Adrenal gland (tissue), 12 donors: Measurements from ENCODE around the gene ZNF521. TPM values are rescaled to one million over a fixed set of nuclear protein-coding genes. Genes with fewer than 3 reads are reported as not detected.

ENCODE experiments used
- DNase-seq, 7 donors: peaks; one replicate each; pipeline ENCODE4 v3.0.0-alpha.2; 2019 to 2020
- H3K27ac ChIP-seq, 5 donors: fragments of 200-600 bp; sonication (generic) in 4 of 5; 1 replicate in 3 of 5; 2 replicates in 2 of 5; pipeline versions ENCODE4 v1.5.1 to v1.8.0; 2016 to 2020; ENCODE audit warnings: mild to moderate bottlenecking in 1 of 5
- H3K27me3 ChIP-seq: fragments of 200-600 bp; 2 replicates; pipeline ENCODE4 v1.8.0; 2021
- H3K36me3 ChIP-seq, 2 donors: fragments of 200-600 bp; replicated peaks in 1 of 2; 1 replicate in 1 of 2; 2 replicates in 1 of 2; pipeline versions ENCODE4 v1.5.1 to v1.8.0; 2018 to 2022
- H3K4me1 ChIP-seq, 2 donors: fragments of 200-600 bp; replicated peaks in 1 of 2; 1 replicate in 1 of 2; 2 replicates in 1 of 2; pipeline versions ENCODE4 v1.5.1 to v1.8.0; 2018 to 2021
- H3K4me3 ChIP-seq, 4 donors: fragments of 200-600 bp; sonication (generic) in 3 of 4; one replicate each; pipeline ENCODE4 v1.5.1; 2016 to 2018
- H3K9me3 ChIP-seq, 3 donors: fragments of 200-600 bp; sonication (generic) in 1 of 3; replicated peaks in 1 of 3; 1 replicate in 2 of 3; 2 replicates in 1 of 3; pipeline versions ENCODE4 v1.5.1 to v1.8.0; 2016 to 2021
- POLR2A ChIP-seq, 2 donors: fragments of 450-650 bp; IDR thresholded peaks; one replicate each; pipeline ENCODE4 v1.6.1; 2017; ENCODE audit warnings: antibody characterized with exemption in 2 of 2, mild to moderate bottlenecking in 2 of 2, moderate library complexity in 1 of 2
- WGBS, 4 donors: extraction: QIAGEN DNeasy Blood & Tissue Kit in 2 of 4; methylation state at CpG; one replicate each; pipeline versions ENCODE4 v1.1.5 to v1.1.7; 2013 to 2017; 5-methylcytosine and 5-hydroxymethylcytosine counted together
- intact Hi-C, 2 donors: fragments of 100-400 bp; cut with DNase I; formaldehyde crosslinking; loops; one replicate each; pipeline versions ENCODE4 v1.14.1 to v1.15.0; 2022 to 2023
- polyA plus RNA-seq, 3 donors: library from polyadenylated mRNA; stranded (reverse); fragments of 200-250 nt in 2 of 3; fragments of 350-450 nt in 1 of 3; fragmentation: Illumina TruSeq in 1 of 3; extraction: RNeasy Lipid Tissue Mini Kit (QIAGEN cat#74804) in 1 of 3; gene quantifications; one replicate each; pipeline ENCODE4 v1.2.3, GENCODE V29; 2013 to 2014
- total RNA-seq, 9 donors: library from RNA; depleted of rRNA in 4 of 9; stranded (reverse); fragments of >200 nt in 4 of 9; fragments of 120-200 nt in 1 of 9; fragmentation: NEBNext Ultra II Directional in 1 of 9; extraction: Animal tissue kit (Norgen Biotek cat#: 25700) in 1 of 9; gene quantifications; one replicate each; pipeline versions ENCODE4 v1.1.0 to v1.2.4, GENCODE V29; 2013 to 2023
- TF ChIP-seq, protein P1 (sequence below), 6 experiments: fragments of 450-650 bp in 4 of 6; fragments of 200-600 bp in 2 of 6; sonication (generic) in 1 of 6; IDR thresholded peaks; 1 replicate in 5 of 6; 2 replicates in 1 of 6; pipeline versions ENCODE4 v1.5.1 to v1.8.0; 2016 to 2021; ENCODE audit warnings: antibody characterized with exemption in 6 of 6, mild to moderate bottlenecking in 2 of 6, moderate library complexity in 1 of 6
- donor health status: healthy with polysubstance abuse.
- donor health status: Bipolar disorder and iron deficiency.
- donor health status: DM: yes; HTN: yes; CAD: no.
- donor health status: DM: no; HTN: no; CAD: no.
- donor health status: DM: no; HTN: no; CAD: no.
- donor health status: DM: yes; HTN: yes; CAD: no.

The ZNF521 gene
- total and polyA plus RNA-seq, 12 donors: 3.7 to 270 (median 43.0) TPM

DNA sequence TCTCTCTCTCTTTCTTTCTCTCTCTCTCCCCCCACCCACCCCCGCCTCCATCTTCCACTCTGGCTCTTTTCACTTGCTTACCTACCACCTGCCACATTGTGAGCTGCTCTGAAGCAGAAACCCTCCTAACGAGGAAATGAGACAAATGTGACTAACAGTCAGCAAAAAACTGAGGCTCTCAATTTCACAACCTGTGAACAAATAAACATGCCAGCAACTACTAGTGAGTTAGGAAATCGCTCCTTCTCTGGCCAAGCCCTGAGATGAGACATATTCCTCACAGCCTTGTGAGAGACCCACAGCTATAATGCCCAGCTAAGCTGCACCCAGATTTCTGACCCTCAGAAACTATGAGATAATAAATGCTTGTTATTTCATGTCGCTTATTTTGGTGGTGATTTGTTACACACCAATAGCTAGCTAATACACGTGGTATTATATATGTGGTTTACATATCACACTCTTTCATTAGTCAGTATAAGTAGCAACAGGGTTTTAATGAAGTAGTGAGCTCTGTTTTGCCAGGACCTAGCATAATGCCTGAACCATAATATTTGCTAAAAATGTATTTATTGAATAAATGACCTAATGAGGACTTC lies 8.4 kb upstream of the ZNF521 start:
- 77 to 89% (median 82%) methylated on average over 5 of the region's 5 CpGs for WGBS, 4 donors
- intact Hi-C loops: no loop called here

GRCh38 chr18:25353080-25353479 lies 1.1 kb upstream of the ZNF521 start:
- peaks cover 0 to 8% of the 10 kb centered on the region in 2 donors for H3K4me1 ChIP-seq
- DNase-seq: no peak
- H3K36me3 ChIP-seq: no peaks in the 10 kb centered on the region
- no peaks in the 10 kb centered on the region for H3K9me3 ChIP-seq
- intact Hi-C loops: loop anchor here in 1 of 2 donors (5.0 to 10.0 kb wide), 2 partner anchors 92 to 544 kb away; no protein-coding TSS in a partner anchor
- 55 to 69% (median 65%) methylated on average over 4 of the region's 4 CpGs for WGBS, 4 donors
- H3K27me3 ChIP-seq: no peaks in the 10 kb centered on the region
- peak overlapping the region in 1 of 4 donors; percentile 57 for H3K4me3 ChIP-seq
- H3K27ac ChIP-seq: peak overlapping the region in 1 of 5 donors; percentile 27
- no peak for TF ChIP-seq POLR2A (IDR thresholded peaks at IDR 0.05)
- TF ChIP-seq, protein P1, sequence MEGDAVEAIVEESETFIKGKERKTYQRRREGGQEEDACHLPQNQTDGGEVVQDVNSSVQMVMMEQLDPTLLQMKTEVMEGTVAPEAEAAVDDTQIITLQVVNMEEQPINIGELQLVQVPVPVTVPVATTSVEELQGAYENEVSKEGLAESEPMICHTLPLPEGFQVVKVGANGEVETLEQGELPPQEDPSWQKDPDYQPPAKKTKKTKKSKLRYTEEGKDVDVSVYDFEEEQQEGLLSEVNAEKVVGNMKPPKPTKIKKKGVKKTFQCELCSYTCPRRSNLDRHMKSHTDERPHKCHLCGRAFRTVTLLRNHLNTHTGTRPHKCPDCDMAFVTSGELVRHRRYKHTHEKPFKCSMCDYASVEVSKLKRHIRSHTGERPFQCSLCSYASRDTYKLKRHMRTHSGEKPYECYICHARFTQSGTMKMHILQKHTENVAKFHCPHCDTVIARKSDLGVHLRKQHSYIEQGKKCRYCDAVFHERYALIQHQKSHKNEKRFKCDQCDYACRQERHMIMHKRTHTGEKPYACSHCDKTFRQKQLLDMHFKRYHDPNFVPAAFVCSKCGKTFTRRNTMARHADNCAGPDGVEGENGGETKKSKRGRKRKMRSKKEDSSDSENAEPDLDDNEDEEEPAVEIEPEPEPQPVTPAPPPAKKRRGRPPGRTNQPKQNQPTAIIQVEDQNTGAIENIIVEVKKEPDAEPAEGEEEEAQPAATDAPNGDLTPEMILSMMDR (IDR thresholded peaks at IDR 0.05): no peak

More for the DNA sequence above, 8.4 kb upstream of the ZNF521 start:
- Histone ChIP-seq H3K36me3 (no peaks in the 10 kb centered on the region), H3K4me1 (no peaks in the 10 kb centered on the region), H3K4me3 (no peak overlapping the region), H3K27ac (no peak overlapping the region), H3K9me3 (no peaks in the 10 kb centered on the region), H3K27me3 (no peaks in the 10 kb centered on the region)
- TF ChIP-seq, protein P1 (IDR thresholded peaks at IDR 0.05): no peak
- TF ChIP-seq POLR2A (IDR thresholded peaks at IDR 0.05): no peak
- DNase-seq: no peak

- Histone ChIP-seq H3K36me3 (no peaks in the 10 kb centered on the region), H3K9me3 (no peaks in the 10 kb centered on the region), H3K4me1 (peaks cover 0 to 8% of the 10 kb centered on the region in 2 donors), H3K4me3 (peak overlapping the region in 2 of 4 donors; percentile 18 to 57), H3K27me3 (no peaks in the 10 kb centered on the region), H3K27ac (peak overlapping the region in 2 of 5 donors; percentile 45 to 48)
- TF ChIP-seq, protein P1 (IDR thresholded peaks at IDR 0.05): peak in 2 of 6 experiments; percentile 25 to 28
- TF ChIP-seq POLR2A (IDR thresholded peaks at IDR 0.05): no peak
- intact Hi-C loops: loop anchor here in 1 of 2 donors (5.0 to 10.0 kb wide), 2 partner anchors 92 to 545 kb away; no protein-coding TSS in a partner anchor
- 0 to 2% (median 0%) methylated on average over 6 of the region's 6 CpGs for WGBS, 4 donors
- peak in 1 of 7 donors; percentile 17 for DNase-seq
Measured at GRCh38 chr18:25352629-25353005, 651 bp upstream of the ZNF521 start.

DNA sequence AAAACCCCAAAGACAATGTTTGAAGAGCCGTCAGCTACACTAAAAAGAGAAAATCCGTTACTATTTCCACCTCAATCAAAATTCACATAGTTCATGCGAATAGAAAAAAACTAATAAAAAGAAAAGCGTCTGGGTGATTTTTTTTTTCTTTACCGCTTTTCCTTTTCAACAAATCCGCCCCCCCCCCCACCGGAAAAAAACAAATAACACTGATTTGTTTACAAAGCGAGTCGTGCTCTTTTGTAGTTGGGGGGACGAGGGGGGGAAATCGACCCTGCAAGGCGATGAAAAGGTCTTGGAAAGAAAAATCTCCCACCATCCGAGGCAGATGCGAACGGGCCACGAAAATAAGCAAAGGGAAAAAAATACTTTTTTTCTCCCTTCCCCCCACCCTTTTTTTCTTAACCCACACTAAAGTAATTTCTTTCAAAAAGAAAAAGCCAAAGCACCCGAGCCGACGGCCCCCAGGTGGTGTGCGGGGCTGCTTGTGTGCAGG lies 638 bp downstream of the ZNF521 start:
- DNase-seq: peak in 6 of 7 donors; percentile 19 to 43 (median 30)
- peaks cover 4 to 8% of the 10 kb centered on the region in 2 donors for H3K4me1 ChIP-seq
- TF ChIP-seq, protein P1 (IDR thresholded peaks at IDR 0.05): no peak
- no peak for TF ChIP-seq POLR2A (IDR thresholded peaks at IDR 0.05)
- WGBS, 4 donors: 0 to 1% (median 0%) methylated on average over 20 of the region's 20 CpGs
- H3K27me3 ChIP-seq: no peaks in the 10 kb centered on the region
- intact Hi-C loops: loop anchor here in 1 of 2 donors (5.0 to 10.0 kb wide), 2 partner anchors 93 to 546 kb away; no protein-coding TSS in a partner anchor
- no peaks in the 10 kb centered on the region for H3K9me3 ChIP-seq
- peak overlapping the region; percentile 75 to 95 (median 91) for H3K27ac ChIP-seq
- H3K4me3 ChIP-seq: peak overlapping the region; percentile 9 to 94 (median 74)
- no peaks in the 10 kb centered on the region for H3K36me3 ChIP-seq
